SK-N-MC (cell line): Measurements from ENCODE around the gene PREP.
"Not testable (repeated sequence)": the region's sequence is repeated elsewhere in the genome, so short reads cannot be mapped to it uniquely, and the experiment has no call there.

Experiments used
- DNase-seq: peaks from one replicate; pipeline ENCODE4 v3.0.0-alpha.2; 2011; ENCODE audit warnings: low read depth, low spot score
- H3K27ac ChIP-seq: fragments of 200-600 bp; sonication (generic); 2 replicates; pipeline ENCODE4 v1.5.1; 2016; ENCODE audit warnings: mixed run types
- H3K36me3 ChIP-seq: fragments of 200-600 bp; sonication (generic); 2 replicates; pipeline ENCODE4 v1.6.1; 2017; ENCODE audit warnings: antibody characterized with exemption, low read length, mixed read lengths; ENCODE audit not compliant: insufficient read depth
- H3K4me3 ChIP-seq: fragments of 200-600 bp; sonication (generic); 2 replicates; pipeline ENCODE4 v1.5.1; 2016
- H3K9ac ChIP-seq: fragments of 200-600 bp; sonication (generic); 2 replicates; pipeline ENCODE4 v1.8.0; 2017; ENCODE audit warnings: mixed run types, mixed read lengths; ENCODE audit not compliant: insufficient read length
- H3K9me3 ChIP-seq: fragments of 200-600 bp; sonication (generic); 2 replicates; pipeline ENCODE4 v1.6.1; 2017; ENCODE audit warnings: low read depth, mild to moderate bottlenecking, antibody characterized with exemption, low read length, moderate library complexity, mixed read lengths
- EZH2 ChIP-seq: fragments of 200-600 bp; sonication (generic); IDR thresholded peaks from one replicate; pipeline ENCODE4 v1.6.1; 2017; ENCODE audit warnings: antibody characterized with exemption
- FOXP2 ChIP-seq: optimal IDR thresholded peaks from 2 replicates; pipeline ENCODE3; 2011; ENCODE audit warnings: mild to moderate bottlenecking, moderate library complexity; ENCODE audit not compliant: insufficient read depth; ENCODE audit errors: extremely low read length, control extremely low read depth
- POLR2AphosphoS5 ChIP-seq: IDR thresholded peaks from 2 replicates; pipeline ENCODE4 v1.6.1; 2012; ENCODE audit warnings: mild to moderate bottlenecking, low read depth, low read length, borderline replicate concordance

The PREP gene

DNA sequence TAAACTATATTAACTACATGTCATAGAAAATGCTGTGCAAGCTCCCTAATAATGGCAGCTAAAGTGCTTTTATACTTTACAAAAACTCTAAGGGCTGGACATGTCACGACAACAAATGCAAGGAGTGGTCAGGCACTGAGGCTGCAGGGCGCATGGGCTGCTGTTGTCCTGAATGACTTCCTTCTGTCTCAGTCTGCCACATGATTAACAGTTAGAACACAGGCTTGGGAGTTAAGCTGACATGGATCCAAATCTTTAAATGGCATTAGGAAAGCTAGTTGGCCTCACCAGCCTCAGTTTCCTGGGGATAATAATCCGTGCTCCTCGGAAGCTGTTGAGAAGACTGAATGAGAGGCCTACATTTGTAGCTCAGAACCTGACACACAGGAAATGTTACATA, 57.4 kb downstream of the PREP start:
- Histone ChIP-seq H3K9ac (no peak overlapping the region), H3K9me3 (no peaks in the 10 kb centered on the region), H3K27ac (0 out of 2 replicates have a peak overlapping the region, but pooled peaks have one; percentile 9), H3K4me3 (no peak overlapping the region), H3K36me3 (no peaks in the 10 kb centered on the region; the same call in 1 of the 2 replicates)
- DNase-seq: no peak
- no peak for TF ChIP-seq EZH2
- TF ChIP-seq POLR2AphosphoS5: no peak
- TF ChIP-seq FOXP2: no peak

GRCh38 chr6:105344881-105345370, 58.0 kb downstream of the PREP start:
- DNase-seq: no peak
- H3K4me3 ChIP-seq: no peak overlapping the region
- no peaks in the 10 kb centered on the region for H3K9me3 ChIP-seq
- H3K27ac ChIP-seq: 0 out of 2 replicates have a peak overlapping the region, but pooled peaks have one; percentile 9
- TF ChIP-seq EZH2 (no peak), FOXP2 (no peak), POLR2AphosphoS5 (no peak)
- H3K9ac ChIP-seq: no peak overlapping the region
- H3K36me3 ChIP-seq: no peaks in the 10 kb centered on the region; the same call in 1 of the 2 replicates

GRCh38 chr6:105338350-105338983, 64.4 kb downstream of the PREP start:
- not testable (repeated sequence) for DNase-seq, H3K27ac ChIP-seq, H3K36me3 ChIP-seq, H3K9ac ChIP-seq, H3K9me3 ChIP-seq, H3K4me3 ChIP-seq

GRCh38 chr6:105336986-105337385, 65.9 kb downstream of the PREP start:
- no peak for TF ChIP-seq POLR2AphosphoS5
- no peak for TF ChIP-seq FOXP2
- no peak for TF ChIP-seq EZH2
- no peak for DNase-seq
- Histone ChIP-seq H3K9me3 (no peaks in the 10 kb centered on the region), H3K9ac (no peak overlapping the region), H3K27ac (no peak overlapping the region), H3K4me3 (no peak overlapping the region), H3K36me3 (peaks cover 15% of the 10 kb centered on the region; the same call in 1 of the 2 replicates)

DNA sequence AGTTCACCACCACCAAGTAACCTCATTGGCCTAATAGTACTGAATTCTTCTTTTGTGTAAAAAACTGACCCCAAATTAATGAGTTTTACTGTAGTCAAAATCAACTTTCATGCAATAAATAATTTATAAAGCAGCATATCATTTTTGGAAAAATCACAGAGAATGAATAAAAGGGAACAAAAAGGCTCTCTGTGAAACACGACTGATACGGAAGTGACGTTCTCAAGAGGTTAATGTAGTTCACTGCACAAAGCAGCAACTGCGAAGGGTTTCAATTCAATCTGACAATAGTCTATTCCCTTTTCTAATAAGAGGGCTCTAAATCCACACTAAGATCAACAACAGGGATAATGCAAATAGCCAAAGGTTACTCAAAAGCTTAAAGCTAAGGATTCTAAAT, 70.3 kb downstream of the PREP start:
- Histone ChIP-seq H3K9ac (no peak overlapping the region), H3K36me3 (peaks cover 27% of the 10 kb centered on the region; the same call in 1 of the 2 replicates), H3K9me3 (no peaks in the 10 kb centered on the region), H3K27ac (no peak overlapping the region), H3K4me3 (no peak overlapping the region)
- no peak for DNase-seq
- TF ChIP-seq POLR2AphosphoS5 (no peak), EZH2 (no peak), FOXP2 (no peak)

GRCh38 chr6:105331927-105332326, 71.0 kb downstream of the PREP start:
- Histone ChIP-seq H3K9me3 (no peaks in the 10 kb centered on the region), H3K36me3 (peaks cover 24% of the 10 kb centered on the region; the same call in 1 of the 2 replicates), H3K27ac (no peak overlapping the region), H3K4me3 (no peak overlapping the region), H3K9ac (no peak overlapping the region)
- DNase-seq: no peak
- no peak for TF ChIP-seq EZH2
- no peak for TF ChIP-seq POLR2AphosphoS5
- no peak for TF ChIP-seq FOXP2

DNA sequence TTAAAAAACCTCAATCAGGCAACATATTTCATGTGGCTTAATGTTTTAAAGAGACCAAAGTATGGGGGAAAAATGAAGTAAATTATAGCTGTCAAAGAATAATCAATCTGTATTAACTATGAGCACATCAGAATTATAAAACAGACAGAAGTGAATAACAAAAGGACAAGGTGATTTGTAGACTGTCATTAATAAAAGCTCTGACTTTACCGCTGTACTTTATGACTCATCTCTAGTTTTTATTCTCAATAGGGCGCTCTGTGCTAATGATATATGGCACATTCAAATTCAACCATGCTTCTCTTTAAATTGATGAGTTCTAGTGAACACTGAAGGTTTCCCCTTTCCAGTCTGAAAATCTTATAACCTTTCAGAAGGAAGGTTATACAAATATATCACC, 72.0 kb downstream of the PREP start:
- Histone ChIP-seq H3K9me3 (no peaks in the 10 kb centered on the region), H3K27ac (no peak overlapping the region), H3K4me3 (no peak overlapping the region), H3K36me3 (peaks cover 24% of the 10 kb centered on the region; the same call in 1 of the 2 replicates), H3K9ac (no peak overlapping the region)
- DNase-seq: no peak
- TF ChIP-seq FOXP2: no peak
- TF ChIP-seq POLR2AphosphoS5: no peak
- TF ChIP-seq EZH2: no peak

GRCh38 chr6:105330364-105330763, 72.5 kb downstream of the PREP start:
- no peak for DNase-seq
- H3K27ac ChIP-seq: no peak overlapping the region
- peaks cover 24% of the 10 kb centered on the region; the same call in 1 of the 2 replicates for H3K36me3 ChIP-seq
- H3K9me3 ChIP-seq: no peaks in the 10 kb centered on the region
- no peak overlapping the region for H3K4me3 ChIP-seq
- TF ChIP-seq EZH2: no peak
- TF ChIP-seq POLR2AphosphoS5: no peak
- TF ChIP-seq FOXP2: no peak
- no peak overlapping the region for H3K9ac ChIP-seq
